Mucosa of stomach (tissue), 1 donor: ENCODE measurements around the gene DENND1A.

ENCODE experiments used
- H3K27me3 ChIP-seq: one replicate; pipeline ENCODE4 v1.7.0; 2013; ENCODE audit warnings: mild to moderate bottlenecking, low read length; ENCODE audit not compliant: control insufficient read depth, insufficient read depth
- H3K36me3 ChIP-seq: one replicate; pipeline ENCODE4 v1.7.0; 2013; ENCODE audit warnings: low read length; ENCODE audit not compliant: control insufficient read depth, insufficient read depth
- H3K4me1 ChIP-seq: one replicate; pipeline ENCODE4 v1.7.0; 2013; ENCODE audit warnings: mild to moderate bottlenecking, low read length; ENCODE audit not compliant: control insufficient read depth, insufficient read depth
- H3K4me3 ChIP-seq: one replicate; pipeline ENCODE4 v1.7.0; 2013; ENCODE audit warnings: low read length
- H3K9ac ChIP-seq: one replicate; pipeline ENCODE4 v1.7.0; 2013; ENCODE audit warnings: mild to moderate bottlenecking, low read length, moderate library complexity
- H3K9me3 ChIP-seq: one replicate; pipeline ENCODE4 v1.7.0; 2013; ENCODE audit warnings: mild to moderate bottlenecking, low read length, moderate library complexity; ENCODE audit not compliant: control insufficient read depth
- donor health status: Pancreatic carcinoma.

DENND1A gene

DNA sequence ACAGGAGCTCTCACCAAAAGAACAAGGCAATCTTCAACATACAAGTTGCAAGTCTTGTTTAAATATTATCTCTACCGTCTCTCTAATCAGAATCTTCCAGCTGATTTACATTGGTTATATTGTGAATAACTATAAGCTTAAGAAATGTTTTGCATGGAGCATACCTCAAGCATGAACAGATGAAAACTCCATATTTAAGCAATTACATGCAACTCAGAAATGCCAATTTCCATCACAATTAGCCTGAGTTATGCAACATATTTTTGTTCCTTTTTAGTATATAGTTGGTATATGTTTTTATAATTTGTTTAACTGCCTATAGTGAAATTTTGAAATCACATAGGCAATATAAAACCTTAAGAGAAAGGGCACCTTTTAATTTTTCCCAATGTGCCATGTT lies 142.5 kb downstream of the DENND1A start:
- Histone ChIP-seq H3K27me3 (no peaks in the 10 kb centered on the region), H3K4me1 (no peaks in the 10 kb centered on the region), H3K9ac (no peak overlapping the region), H3K9me3 (no peaks in the 10 kb centered on the region), H3K36me3 (no peaks in the 10 kb centered on the region), H3K4me3 (no peak overlapping the region)

DNA sequence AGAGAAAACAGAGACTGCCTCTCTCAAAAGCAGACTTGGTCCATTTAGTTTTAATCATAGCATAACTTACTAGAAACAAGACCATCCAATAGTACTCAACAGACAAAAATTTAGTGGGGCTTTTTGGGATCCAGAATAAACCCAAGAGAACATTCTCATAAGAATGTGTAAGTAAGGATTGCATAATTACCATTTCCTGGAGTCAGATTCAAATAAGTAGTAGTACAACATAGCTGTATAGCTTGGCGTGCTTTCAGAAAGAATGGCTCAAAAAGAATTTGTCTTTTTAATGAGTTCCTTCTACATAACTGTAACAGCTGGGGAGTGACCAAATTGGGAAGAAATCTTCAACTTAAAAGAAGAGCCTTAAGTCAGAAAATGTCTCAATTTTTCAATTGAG lies 145.4 kb downstream of the DENND1A start:
- no peaks in the 10 kb centered on the region for H3K9me3 ChIP-seq
- no peak overlapping the region for H3K9ac ChIP-seq
- H3K27me3 ChIP-seq, result no peaks in the 10 kb centered on the region
- H3K36me3 ChIP-seq, result no peaks in the 10 kb centered on the region
- no peak overlapping the region for H3K4me3 ChIP-seq
- H3K4me1 ChIP-seq, result no peaks in the 10 kb centered on the region

DNA sequence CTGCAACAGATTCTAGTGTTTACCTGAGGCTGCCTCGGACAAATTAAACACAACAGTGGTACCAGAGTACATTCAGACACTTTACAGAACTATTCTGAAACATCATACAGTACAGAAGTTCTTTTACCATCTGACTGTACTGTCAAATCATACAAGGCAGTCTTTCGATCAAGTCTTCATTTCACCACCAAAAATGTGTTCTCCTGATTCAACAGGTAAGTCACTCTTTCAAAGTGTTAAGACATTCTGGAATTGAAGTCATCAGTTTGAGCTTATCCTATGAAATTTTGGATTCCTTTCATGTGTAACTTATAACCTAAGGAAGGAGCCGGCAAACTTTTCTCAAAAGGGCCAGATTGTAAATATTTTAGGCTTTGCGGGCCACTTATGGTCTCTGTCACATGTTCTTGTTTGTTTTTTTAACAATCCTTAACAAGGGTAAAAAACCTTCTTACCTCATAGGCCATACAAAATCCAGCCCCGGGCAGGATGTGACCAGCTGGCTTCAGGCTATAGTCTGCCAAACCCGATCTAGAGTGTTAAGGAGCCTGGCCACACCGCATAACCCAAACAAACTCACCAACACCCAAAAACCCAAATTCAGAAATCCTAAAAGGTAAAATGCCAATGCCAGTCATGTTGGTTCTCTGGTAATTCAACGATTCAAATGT lies 151.6 kb downstream of the DENND1A start:
- Histone ChIP-seq H3K27me3 (no peaks in the 10 kb centered on the region), H3K4me1 (no peaks in the 10 kb centered on the region), H3K4me3 (no peak overlapping the region), H3K9me3 (no peaks in the 10 kb centered on the region), H3K36me3 (no peaks in the 10 kb centered on the region), H3K9ac (no peak overlapping the region)

DNA sequence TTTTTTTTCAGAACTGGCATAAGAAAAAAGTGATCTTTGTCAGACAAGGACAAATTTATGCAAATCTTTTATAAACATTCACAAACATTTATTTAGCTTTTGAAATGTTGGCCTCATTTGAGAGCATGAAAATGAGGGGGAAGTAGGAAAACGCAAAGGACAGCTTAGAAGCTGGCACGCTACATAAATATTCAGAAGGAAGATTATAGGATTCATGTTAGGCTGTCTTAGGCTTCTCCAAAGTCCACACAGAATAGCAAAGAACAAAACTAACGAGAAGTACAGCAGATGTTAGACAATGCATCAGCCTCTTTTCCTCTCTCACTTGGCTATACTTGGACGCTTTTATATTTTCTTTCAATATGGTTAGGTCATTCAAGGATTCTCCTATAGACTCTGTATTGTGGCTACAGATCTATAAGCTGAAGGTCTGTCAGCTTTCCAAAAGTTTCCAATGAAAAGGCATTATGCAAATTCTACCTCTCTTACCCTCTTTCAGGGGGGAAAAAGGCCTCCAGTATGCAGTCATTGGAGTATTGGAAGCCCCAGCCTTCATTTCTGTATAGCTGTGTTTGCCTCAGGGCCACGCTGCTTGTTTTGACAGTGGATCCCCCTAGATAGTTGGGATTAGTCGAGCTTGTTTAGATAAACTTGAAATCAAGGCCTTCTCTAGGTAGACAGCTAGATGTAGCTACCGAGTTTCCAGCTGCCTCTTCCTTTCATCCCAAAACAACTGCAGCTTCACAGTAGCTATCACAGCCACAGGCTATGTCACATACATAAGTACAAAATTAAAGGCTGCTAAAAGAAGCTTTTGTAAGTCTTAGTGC lies 153.0 kb downstream of the DENND1A start:
- no peaks in the 10 kb centered on the region for H3K9me3 ChIP-seq
- H3K36me3 ChIP-seq, result no peaks in the 10 kb centered on the region
- H3K9ac ChIP-seq, result no peak overlapping the region
- H3K4me3 ChIP-seq, result no peak overlapping the region
- H3K27me3 ChIP-seq, result no peaks in the 10 kb centered on the region
- H3K4me1 ChIP-seq, result no peaks in the 10 kb centered on the region

DNA sequence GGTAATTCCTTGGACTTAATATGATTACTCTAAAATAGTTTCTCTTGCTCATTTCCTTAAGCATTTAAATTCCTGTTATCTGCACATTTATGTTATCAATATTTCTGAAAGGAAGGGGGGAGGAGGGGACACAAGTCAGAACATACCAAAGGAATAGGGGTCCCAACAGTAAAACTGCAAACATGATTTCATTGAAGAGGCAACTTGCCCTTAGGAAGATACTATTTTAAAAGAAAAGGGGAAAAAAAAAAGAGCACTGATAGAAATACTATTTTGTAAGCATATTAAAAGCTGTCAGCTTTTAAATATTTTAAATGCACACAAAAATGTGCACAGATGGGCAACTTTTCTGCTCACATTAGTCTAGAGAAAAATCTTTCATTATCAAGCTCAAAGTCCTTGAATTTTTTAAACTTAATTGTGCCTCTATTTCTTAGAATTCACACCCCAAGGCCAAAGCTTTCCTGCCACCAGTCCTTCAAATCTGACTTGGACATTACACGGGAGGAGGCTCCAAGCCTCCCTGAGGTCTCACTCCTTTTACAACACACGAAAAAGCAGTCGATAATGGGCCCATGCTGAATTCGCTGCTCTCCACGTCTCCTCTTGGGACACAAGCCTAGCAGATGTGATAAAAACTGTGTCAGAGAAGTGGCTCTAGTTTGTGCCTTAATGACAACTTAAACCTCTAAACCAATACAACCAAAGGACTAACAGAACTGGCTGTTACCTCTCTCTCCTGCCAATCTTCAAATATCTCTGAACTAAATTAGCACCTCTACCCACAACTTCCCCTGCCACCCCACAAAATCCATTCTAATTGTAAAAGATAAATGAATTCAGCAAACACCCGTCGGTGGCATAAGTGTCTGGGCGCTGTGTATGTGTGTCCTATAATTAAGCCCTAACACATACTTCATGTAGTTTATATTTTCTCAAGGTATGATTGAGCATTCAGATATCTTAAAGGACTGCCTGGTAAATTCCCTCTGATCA lies 154.3 kb downstream of the DENND1A start:
- no peaks in the 10 kb centered on the region for H3K27me3 ChIP-seq
- no peaks in the 10 kb centered on the region for H3K36me3 ChIP-seq
- H3K4me3 ChIP-seq, result no peak overlapping the region
- H3K4me1 ChIP-seq, result no peaks in the 10 kb centered on the region
- H3K9me3 ChIP-seq, result no peaks in the 10 kb centered on the region
- H3K9ac ChIP-seq, result no peak overlapping the region

DNA sequence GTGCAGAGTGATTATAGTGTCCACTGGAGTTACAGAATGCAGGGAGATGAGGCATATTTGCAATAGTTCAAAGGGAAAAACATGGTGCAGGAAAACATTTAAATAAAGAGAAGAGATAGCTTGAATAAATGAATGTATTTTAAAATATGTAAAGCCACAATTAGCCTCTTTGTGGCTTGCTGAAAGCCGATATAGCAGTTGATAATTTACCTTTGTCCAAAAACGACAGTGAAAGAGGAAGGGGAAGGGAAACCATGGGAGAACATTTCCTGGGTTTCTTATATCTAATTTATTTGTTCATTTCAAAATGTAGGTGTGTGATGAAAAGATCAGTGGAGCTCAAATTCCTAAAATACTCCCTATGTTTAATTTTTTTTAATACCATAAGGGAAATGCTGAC lies 156.1 kb downstream of the DENND1A start:
- H3K36me3 ChIP-seq, result no peaks in the 10 kb centered on the region
- H3K4me1 ChIP-seq, result peaks cover 4% of the 10 kb centered on the region

DNA sequence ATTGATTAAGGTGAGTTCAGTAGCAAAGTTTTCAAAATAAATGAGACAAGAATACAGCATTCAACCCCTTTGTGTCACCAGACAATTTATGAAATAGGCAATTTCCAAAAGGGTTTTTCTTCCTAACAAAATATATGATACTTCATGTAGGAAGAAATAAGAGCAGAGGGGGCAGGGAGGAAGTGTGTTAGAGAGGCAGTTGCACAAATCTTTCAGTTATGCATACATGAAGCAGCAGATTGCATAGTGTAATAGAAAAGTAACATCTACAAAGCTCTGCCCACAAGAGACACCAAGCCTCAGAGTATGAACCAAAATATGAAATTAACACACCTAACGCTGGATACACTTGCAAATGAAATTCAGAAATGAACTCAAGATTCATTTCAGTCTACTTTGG lies 157.0 kb downstream of the DENND1A start:
- no peak overlapping the region for H3K4me3 ChIP-seq
- no peaks in the 10 kb centered on the region for H3K9me3 ChIP-seq
- no peaks in the 10 kb centered on the region for H3K36me3 ChIP-seq
- H3K4me1 ChIP-seq, result peaks cover 4% of the 10 kb centered on the region
- no peaks in the 10 kb centered on the region for H3K27me3 ChIP-seq
- no peak overlapping the region for H3K9ac ChIP-seq

More for the DNA sequence above, 156.1 kb downstream of the DENND1A start:
- Histone ChIP-seq H3K4me3 (no peak overlapping the region), H3K9ac (no peak overlapping the region), H3K27me3 (no peaks in the 10 kb centered on the region), H3K9me3 (no peaks in the 10 kb centered on the region)

DNA sequence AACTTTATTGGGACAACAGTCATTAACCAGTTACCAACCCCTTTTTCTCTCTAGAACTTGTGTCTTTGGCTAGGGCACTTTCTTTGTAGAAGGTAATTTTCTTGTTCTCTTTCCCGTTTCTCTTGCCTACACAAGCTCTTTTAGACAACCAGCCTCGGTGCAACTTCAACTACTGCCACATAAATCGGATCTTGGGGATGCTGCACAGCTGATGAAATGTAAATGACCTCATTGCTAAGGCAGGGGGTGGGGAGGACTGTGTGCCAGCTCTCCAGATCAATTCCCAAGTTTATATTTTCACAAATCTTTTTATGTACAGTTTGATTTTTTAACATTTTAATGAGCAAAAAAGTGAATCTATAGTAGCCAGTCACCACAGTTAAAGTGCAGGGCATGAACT lies 157.6 kb downstream of the DENND1A start:
- no peaks in the 10 kb centered on the region for H3K36me3 ChIP-seq
- H3K9me3 ChIP-seq, result no peaks in the 10 kb centered on the region
- no peak overlapping the region for H3K9ac ChIP-seq
- H3K4me1 ChIP-seq, result peaks cover 4% of the 10 kb centered on the region
- H3K27me3 ChIP-seq, result no peaks in the 10 kb centered on the region
- no peak overlapping the region for H3K4me3 ChIP-seq

DNA sequence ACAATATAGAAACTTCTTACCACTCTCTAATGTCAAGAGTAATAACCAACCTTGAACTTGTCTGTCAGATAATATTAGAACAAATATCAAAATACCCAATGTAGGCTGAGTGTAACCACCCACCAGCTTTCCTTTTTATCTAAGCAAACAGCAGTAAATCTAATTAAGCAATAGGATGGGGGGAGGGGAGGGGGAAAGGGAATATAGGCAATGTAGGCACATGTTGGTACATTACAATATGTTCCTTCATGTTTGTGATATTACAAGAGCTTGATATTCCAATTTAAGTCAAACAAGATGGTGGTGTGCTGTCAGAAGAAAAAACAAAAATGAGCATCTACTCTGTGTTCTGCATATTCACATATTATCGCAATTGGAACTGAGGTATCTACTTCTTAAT lies 158.2 kb downstream of the DENND1A start:
- H3K9ac ChIP-seq, result no peak overlapping the region
- no peaks in the 10 kb centered on the region for H3K36me3 ChIP-seq
- peaks cover 4% of the 10 kb centered on the region for H3K4me1 ChIP-seq
- no peaks in the 10 kb centered on the region for H3K9me3 ChIP-seq
- no peaks in the 10 kb centered on the region for H3K27me3 ChIP-seq
- H3K4me3 ChIP-seq, result no peak overlapping the region

DNA sequence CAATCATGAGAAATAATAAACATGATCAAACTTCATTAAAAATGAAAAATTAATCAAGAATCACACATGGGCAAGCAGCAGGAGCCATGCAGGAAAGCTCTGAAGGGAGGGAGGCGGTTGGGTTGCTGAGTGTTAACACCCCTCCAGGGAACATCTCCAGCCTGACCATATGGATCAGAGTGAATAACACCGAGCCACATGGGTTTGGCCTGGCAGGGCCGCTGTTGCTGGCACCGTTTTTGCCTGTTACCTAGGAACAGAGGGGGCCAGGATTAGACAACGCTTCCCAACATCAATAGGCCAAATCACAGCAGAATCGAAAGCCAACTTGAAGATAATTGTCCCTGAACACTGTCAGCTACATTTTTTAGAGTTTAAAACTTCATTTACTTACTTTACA lies 160.2 kb downstream of the DENND1A start:
- Histone ChIP-seq H3K4me1 (peaks cover 4% of the 10 kb centered on the region), H3K9ac (no peak overlapping the region), H3K27me3 (no peaks in the 10 kb centered on the region), H3K36me3 (no peaks in the 10 kb centered on the region), H3K9me3 (no peaks in the 10 kb centered on the region), H3K4me3 (no peak overlapping the region)

DNA sequence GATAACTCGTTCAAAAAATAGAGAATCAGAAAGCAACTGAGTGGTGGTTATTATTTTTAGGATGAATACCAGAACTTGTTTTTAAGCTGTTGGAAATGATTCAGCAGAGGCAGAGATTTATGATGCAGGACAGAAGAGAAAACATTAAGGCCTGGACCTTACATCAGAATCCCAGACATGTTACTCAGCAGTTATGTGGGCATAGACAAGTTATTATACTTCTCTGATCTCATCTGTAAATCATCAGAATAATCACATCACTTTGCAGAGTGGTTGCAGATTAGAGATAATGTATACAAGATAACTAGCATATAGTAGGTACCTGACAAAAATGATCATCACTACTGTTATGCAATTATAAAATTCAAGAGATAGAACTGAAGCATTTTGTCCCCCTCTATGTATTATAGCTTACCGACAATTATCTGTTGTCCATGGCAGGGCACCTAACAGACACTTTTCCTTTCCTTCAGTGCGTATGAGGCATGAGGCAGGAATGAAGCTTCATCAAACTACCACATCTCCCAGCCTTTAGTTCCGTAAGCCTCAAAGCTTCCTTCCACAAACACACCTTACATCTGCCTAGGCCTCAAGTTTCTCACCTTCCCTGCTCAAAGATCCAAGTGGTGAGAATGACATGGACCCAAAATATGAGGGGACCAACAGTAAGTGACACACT lies 165.9 kb downstream of the DENND1A start:
- no peaks in the 10 kb centered on the region for H3K27me3 ChIP-seq
- H3K36me3 ChIP-seq, result no peaks in the 10 kb centered on the region
- no peak overlapping the region for H3K9ac ChIP-seq
- H3K4me3 ChIP-seq, result no peak overlapping the region
- H3K4me1 ChIP-seq, result peaks cover 15% of the 10 kb centered on the region
- H3K9me3 ChIP-seq, result no peaks in the 10 kb centered on the region
